Muscle of back (tissue), 11 donors: ENCODE results near the gene CHST1. TPM values are rescaled to one million over a fixed set of nuclear protein-coding genes. Genes with fewer than 3 reads are reported as not detected.

Source experiments
- DNase-seq, 3 donors: peaks; one replicate each; pipeline versions ENCODE4 v3.0.0 to v3.0.0-alpha.2; 2013
- polyA plus RNA-seq, 10 donors: library from polyadenylated mRNA; unstranded; fragments of 120-200 nt; gene quantifications; one replicate each; pipeline ENCODE4 v1.2.1, GENCODE V29; 2013; ENCODE audit not compliant: insufficient read length in 10 of 10

CHST1 gene
- polyA plus RNA-seq, 10 donors: 10.1 to 20.7 (median 14.2) TPM

DNA sequence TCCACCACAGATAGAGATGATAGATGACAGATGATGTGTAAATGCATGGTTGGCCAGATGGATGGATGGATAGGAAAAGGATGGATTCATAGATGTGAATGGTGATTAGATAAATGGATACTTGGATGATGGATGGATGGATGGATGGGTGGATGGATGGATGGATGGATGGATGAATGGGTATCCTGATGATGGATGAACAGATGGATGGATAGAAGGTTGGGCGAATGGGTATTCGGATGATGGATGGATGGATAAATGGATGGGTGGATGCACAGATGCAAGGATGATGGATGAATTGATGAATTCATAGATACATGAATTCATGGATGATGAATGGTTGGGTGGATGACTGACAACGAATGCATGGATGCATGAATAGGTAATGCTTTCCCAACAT is 56.1 kb downstream of the CHST1 start:
- DNase-seq: no peak

DNA sequence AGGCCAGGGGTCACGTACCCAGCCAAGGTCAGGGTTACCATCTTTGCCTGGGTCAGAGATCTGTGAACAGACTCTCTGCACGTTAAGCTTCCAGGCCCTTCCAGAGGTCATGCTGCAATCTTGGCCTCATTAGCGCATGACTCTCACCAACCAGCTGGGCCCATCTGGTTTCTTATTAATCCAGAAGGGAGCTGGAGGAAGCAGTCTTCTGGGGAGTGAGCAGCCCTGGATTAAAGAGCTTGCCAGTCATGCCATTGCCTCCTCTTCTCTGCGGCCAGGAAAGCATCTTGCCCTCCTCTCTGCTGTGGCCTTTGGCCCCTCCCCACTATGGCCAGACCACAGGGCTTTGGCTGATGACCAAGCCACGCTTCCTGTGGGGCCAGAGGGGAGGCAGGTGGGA is 57.4 kb downstream of the CHST1 start:
- no peak for DNase-seq

DNA sequence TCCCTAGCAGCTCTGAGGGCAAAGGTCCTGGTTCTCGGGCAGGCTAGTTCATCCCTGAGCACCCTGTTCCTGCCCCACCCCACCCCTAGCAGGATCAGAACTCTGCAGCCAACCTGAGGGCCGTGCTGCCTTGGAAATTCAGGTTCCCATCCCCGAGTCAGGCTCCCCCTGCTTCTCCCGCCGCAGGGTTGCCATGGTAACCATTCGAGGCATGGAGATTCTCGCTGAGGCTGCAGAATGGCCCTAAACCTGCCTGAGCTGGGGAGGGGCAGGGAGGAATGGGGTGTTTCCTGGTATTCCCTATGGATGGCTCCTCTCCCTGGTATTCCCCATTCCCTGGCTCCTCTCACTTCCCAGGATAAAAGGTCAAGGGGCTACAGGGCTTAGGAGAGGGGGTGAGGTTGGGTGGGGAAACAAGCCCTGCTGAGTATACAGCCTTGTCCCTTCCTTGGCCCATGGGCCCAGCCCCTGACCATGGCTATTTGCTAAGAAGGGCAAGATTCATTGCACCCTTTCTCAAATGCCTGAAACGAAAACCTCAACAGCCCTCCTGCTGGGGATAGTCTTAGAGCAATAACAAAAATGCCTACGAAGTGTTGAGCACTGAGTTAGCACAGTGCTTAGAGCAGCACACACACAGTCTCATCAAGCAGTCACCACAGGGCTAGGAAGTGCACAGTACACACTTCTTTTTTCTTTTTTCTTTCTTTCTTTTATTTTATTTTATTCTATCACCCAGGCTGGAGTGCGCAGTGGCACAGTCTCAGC is 58.7 kb downstream of the CHST1 start:
- DNase-seq: no peak

DNA sequence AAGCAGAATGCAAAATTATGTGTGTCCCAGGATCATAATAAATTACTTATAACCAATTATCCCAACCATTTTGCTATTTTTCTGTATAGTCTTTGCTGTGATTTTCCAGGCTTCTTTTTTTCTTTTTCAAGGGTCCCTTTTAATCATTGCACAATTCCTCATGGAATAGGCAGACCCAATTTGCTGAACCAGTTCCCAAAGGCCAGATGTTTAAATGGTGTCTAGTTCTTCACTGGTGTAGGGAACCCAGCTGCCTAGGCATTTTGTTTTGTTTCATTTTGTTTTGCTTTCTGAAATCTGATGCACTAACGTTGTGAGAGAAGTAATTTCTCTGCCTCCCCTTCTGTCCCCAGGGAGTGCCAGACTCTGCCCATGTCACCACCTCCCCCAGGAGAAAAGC is 60.4 kb downstream of the CHST1 start:
- DNase-seq: no peak

DNA sequence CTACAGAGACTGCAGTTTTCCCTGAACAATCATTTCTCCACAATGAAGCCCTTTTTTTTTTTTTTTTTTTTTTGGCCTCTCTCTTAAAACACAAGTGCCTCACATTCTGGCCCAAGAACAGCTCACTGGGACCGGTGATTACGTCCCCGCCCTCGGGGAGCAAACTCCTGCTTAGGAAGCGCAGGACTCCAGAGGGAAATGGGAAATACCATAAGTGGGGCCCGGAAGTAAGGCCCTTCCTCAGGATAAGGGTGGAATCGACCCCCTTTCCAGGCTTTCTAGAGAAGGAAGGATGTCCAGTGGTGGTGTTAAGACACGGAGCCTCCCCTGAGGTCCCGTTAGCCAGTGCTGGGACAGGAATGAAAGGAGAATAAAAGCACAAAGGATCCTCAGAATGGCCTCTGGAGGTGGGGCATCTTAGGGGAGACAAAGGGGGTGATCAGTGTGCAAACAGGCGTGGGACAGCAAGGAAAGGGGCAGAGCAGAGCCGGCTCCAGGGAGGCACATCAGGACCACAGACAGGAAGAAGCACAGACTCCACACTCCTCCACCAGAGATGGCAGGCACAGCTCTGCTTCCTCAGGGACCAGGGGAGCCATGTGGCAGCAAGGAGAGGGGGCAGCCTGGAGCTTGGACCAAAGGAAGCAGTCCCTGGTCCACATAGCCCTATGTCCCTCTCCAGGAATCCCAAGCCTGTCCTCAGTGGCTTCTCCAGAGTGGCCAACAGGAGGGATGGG is 61.3 kb downstream of the CHST1 start:
- peak in 1 of 3 donors; percentile 26 for DNase-seq

DNA sequence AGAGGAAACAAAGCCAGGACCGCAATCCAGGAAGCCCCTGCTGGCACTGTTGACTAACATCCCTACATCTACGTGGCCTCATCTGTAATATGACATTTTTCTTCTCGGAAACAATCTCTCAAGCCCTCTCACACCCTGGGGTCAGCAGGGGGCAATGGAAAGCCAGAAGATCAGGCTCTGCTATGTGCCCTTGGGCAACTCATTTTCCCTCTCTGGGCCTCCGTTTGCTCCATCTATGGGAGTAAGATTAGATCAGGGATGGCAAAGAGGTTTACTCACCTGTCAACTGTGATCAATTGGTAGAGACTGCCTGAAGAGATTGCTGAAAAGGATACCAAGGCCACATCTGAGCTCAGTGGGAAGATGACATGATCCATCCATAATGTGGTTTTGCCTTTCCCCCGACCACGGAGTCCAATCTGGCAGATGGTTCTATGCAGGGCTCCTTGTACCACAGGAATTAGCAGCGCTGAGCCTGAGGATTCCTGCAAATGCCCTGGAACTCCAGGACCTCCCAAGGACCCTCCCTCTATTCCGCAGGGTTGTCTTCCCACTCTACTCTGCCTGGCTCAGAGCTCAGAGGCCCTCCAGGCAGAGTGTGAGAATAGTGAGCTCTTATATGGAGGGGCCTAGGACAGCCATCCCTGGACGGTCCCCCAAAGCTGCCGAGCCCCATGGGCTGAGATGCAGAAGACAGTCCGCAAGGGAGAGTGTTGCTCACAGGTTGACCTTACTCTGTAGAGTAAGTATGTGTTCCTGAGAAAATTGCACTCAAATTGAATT is 66.1 kb downstream of the CHST1 start:
- DNase-seq: no peak

Other genes starting within 250 kb of the CHST1 start
- gene SLC35C1, start 139.5 kb upstream of the CHST1 start, polyA plus RNA-seq: 1 to 10 TPM; 5.5 to 9.7 (median 7.7) TPM
- 10 to 100 TPM; 21.6 to 34.1 (median 28.4) TPM for gene CRY2, start 181.9 kb upstream of the CHST1 start, polyA plus RNA-seq
- gene MAPK8IP1, start 220.0 kb upstream of the CHST1 start, polyA plus RNA-seq: 10 to 100 TPM; 18.2 to 36.3 (median 32.8) TPM
- under 1 TPM in 8 of 10 donors, not detected in 2; 0.20 to 0.36 (median 0.26) TPM for gene FREY1, start 241.6 kb upstream of the CHST1 start, polyA plus RNA-seq